DOHH2 (cell line): Measurements from ENCODE around the gene LARGE1.

Experiments
- H3F3A ChIP-seq: fragments of 200-600 bp; sonication (generic), shearing (Covaris generic); 2 replicates; pipeline ENCODE4 v1.6.0; 2016; ENCODE audit warnings: antibody characterized with exemption, mild to moderate bottlenecking; ENCODE audit not compliant: control insufficient read depth, insufficient read depth
- H3K27ac ChIP-seq: fragments of 200-600 bp; sonication (generic); 2 replicates; pipeline ENCODE4 v1.5.1; 2014; ENCODE audit warnings: low read depth, mild to moderate bottlenecking, low read length, moderate library complexity
- H3K27me3 ChIP-seq: fragments of 200-600 bp; sonication (generic); 2 replicates; pipeline ENCODE4 v1.6.1; 2014; ENCODE audit warnings: mild to moderate bottlenecking, low read length, mixed read lengths; ENCODE audit not compliant: control insufficient read depth
- H3K36me3 ChIP-seq: fragments of 200-600 bp; sonication (generic); 2 replicates; pipeline ENCODE4 v1.6.1; 2014; ENCODE audit warnings: mild to moderate bottlenecking, low read length, moderate library complexity, mixed read lengths; ENCODE audit not compliant: control insufficient read depth
- H3K4me1 ChIP-seq: fragments of 200-600 bp; sonication (generic); 2 replicates; pipeline ENCODE4 v1.6.1; 2014; ENCODE audit warnings: mild to moderate bottlenecking, low read length, mixed read lengths; ENCODE audit not compliant: control insufficient read depth
- H3K4me2 ChIP-seq: fragments of 200-600 bp; sonication (generic); 2 replicates; pipeline ENCODE4 v1.6.0; 2014; ENCODE audit warnings: mild to moderate bottlenecking, low read length, moderate library complexity
- H3K4me3 ChIP-seq: fragments of 200-600 bp; sonication (generic); 2 replicates; pipeline ENCODE4 v1.5.1; 2014; ENCODE audit warnings: mild to moderate bottlenecking, low read length, mixed read lengths
- H3K79me2 ChIP-seq: fragments of 200-600 bp; sonication (generic); 2 replicates; pipeline ENCODE4 v1.6.1; 2014; ENCODE audit warnings: mild to moderate bottlenecking, low read length, mixed read lengths; ENCODE audit not compliant: control insufficient read depth
- H3K9me2 ChIP-seq: fragments of 200-600 bp; sonication (generic); replicated peaks from 2 replicates; pipeline ENCODE4 v1.6.1; 2014; ENCODE audit warnings: mild to moderate bottlenecking, low read length, mixed read lengths; ENCODE audit not compliant: control insufficient read depth
- H3K9me3 ChIP-seq: fragments of 200-600 bp; sonication (generic); 2 replicates; pipeline ENCODE4 v1.6.1; 2014; ENCODE audit warnings: antibody characterized with exemption, low read length, mixed read lengths; ENCODE audit not compliant: control insufficient read depth, insufficient read depth
- H4K20me1 ChIP-seq: fragments of 200-600 bp; sonication (generic); 2 replicates; pipeline ENCODE4 v1.6.0; 2014; ENCODE audit warnings: low read depth, mild to moderate bottlenecking, antibody characterized with exemption, low read length, moderate library complexity; ENCODE audit not compliant: control insufficient read depth, insufficient read depth
- EZH2phosphoT487 ChIP-seq: fragments of 200-600 bp; sonication (generic); IDR thresholded peaks from 2 replicates; pipeline ENCODE4 v1.6.1; 2017; ENCODE audit warnings: borderline replicate concordance, mild to moderate bottlenecking, antibody characterized with exemption, low read length, moderate library complexity, mixed read lengths
- TF ChIP-seq, protein P1 (sequence below): fragments of 200-600 bp; sonication (generic); IDR thresholded peaks from one replicate; pipeline ENCODE4 v1.5.1; 2014; ENCODE audit warnings: antibody characterized with exemption, mild to moderate bottlenecking, low read depth, low read length; ENCODE audit not compliant: poor library complexity, severe bottlenecking

Gene LARGE1

DNA sequence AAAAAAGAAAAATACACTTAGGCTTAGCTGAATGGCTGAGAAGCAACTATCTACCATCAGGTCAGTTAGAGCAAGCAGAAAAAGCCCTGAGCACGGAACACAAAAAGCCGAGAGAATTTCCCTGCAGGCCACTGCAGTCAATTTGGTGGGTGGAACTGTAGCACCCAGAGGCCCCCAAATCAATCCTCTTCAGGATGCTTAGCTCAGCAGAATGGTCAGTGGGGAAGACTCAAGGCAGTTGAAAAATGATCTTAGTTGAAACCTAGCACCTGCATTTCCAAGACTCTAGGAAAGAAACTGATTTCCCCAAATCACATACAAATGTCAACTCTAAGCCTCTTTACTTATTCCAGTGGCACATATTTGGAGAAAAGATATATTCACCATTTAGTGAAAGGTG lies 534.7 kb downstream of the LARGE1 start:
- no peaks in the 10 kb centered on the region for H3K79me2 ChIP-seq
- TF ChIP-seq EZH2phosphoT487: no peak
- TF ChIP-seq, protein P1, sequence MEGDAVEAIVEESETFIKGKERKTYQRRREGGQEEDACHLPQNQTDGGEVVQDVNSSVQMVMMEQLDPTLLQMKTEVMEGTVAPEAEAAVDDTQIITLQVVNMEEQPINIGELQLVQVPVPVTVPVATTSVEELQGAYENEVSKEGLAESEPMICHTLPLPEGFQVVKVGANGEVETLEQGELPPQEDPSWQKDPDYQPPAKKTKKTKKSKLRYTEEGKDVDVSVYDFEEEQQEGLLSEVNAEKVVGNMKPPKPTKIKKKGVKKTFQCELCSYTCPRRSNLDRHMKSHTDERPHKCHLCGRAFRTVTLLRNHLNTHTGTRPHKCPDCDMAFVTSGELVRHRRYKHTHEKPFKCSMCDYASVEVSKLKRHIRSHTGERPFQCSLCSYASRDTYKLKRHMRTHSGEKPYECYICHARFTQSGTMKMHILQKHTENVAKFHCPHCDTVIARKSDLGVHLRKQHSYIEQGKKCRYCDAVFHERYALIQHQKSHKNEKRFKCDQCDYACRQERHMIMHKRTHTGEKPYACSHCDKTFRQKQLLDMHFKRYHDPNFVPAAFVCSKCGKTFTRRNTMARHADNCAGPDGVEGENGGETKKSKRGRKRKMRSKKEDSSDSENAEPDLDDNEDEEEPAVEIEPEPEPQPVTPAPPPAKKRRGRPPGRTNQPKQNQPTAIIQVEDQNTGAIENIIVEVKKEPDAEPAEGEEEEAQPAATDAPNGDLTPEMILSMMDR: no peak
- H3K4me3 ChIP-seq: no peak overlapping the region
- no peaks in the 10 kb centered on the region for H3K9me2 ChIP-seq
- H4K20me1 ChIP-seq: no peaks in the 10 kb centered on the region
- no peaks in the 10 kb centered on the region for H3K9me3 ChIP-seq
- H3F3A ChIP-seq: no peaks in the 10 kb centered on the region
- H3K4me2 ChIP-seq: no peak overlapping the region
- no peak overlapping the region for H3K27ac ChIP-seq
- H3K27me3 ChIP-seq: peaks cover 2% of the 10 kb centered on the region; the same call in 1 of the 2 replicates
- no peaks in the 10 kb centered on the region for H3K36me3 ChIP-seq
- H3K4me1 ChIP-seq: no peaks in the 10 kb centered on the region

DNA sequence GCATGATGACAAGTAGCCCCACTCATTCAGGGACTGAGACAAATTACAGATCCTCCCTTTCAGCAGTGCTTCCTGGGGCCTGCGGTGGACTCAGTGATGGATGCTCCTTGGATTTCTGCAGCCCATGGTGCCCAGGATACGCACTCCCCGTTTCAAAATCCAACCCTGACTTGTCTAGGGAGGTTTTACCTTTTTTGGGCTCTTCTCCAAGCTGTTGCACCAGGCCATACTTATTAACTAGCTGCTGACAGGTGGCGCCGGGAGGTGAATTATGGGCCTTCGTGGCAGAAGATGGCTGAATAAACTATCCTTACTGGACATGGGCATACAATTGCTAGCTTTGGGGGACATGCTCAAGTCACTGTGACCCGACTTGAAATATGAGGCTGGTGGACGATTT lies 537.8 kb downstream of the LARGE1 start:
- H3K9me3 ChIP-seq: no peaks in the 10 kb centered on the region
- H3F3A ChIP-seq: no peaks in the 10 kb centered on the region
- TF ChIP-seq, protein P1: no peak
- TF ChIP-seq EZH2phosphoT487: no peak
- H3K79me2 ChIP-seq: no peaks in the 10 kb centered on the region
- H3K4me1 ChIP-seq: no peaks in the 10 kb centered on the region
- H3K36me3 ChIP-seq: no peaks in the 10 kb centered on the region
- H3K27me3 ChIP-seq: no peaks in the 10 kb centered on the region
- H3K27ac ChIP-seq: no peak overlapping the region
- H3K4me3 ChIP-seq: no peak overlapping the region
- H3K9me2 ChIP-seq: no peaks in the 10 kb centered on the region
- no peak overlapping the region for H3K4me2 ChIP-seq
- H4K20me1 ChIP-seq: no peaks in the 10 kb centered on the region

DNA sequence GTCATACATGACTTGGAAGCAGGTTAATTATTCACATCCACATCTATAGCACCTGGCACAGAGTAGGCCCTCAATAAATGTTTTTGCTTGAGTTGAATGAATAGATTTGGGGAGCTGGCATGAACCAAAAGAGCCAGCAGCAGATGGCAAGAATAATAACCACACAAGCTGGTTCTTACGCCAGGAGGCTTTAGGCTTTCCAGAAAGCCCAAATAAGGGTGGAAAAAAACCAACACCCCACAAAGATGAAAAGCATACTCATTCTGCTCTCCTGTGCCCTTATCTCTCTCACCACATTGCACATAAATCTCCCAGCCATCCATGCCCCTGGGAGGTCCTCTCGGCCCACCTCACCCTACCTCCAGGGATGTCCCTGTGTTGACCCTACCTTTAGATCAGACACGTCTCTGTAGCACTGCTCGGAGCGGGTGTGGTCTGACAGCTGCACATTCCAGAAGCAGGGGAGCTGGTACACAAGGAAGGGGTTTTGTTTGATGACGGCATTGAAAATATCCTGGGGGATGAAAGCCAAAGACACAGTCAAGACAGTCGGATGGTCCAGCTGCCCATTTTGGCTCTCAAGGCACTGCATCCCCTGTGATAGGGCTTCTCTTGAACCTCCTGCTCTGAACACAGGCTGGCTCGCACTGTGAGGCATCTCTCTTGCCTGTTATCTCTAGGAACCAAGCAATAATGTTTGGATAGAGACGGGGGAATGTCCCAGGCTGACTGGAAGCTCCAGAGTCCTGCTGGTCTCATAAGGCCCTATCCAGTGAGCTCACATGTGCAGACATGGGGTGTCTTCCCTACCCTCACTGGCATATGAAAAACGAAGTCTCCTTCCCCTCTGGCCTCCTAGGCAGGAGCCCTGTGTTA lies 538.5 kb downstream of the LARGE1 start:
- Histone ChIP-seq H3K9me2 (no peaks in the 10 kb centered on the region), H3K27ac (no peak overlapping the region), H3K4me1 (no peaks in the 10 kb centered on the region), H3K4me3 (no peak overlapping the region), H3K9me3 (no peaks in the 10 kb centered on the region), H4K20me1 (no peaks in the 10 kb centered on the region), H3K79me2 (no peaks in the 10 kb centered on the region), H3F3A (no peaks in the 10 kb centered on the region), H3K36me3 (no peaks in the 10 kb centered on the region), H3K27me3 (no peaks in the 10 kb centered on the region), H3K4me2 (no peak overlapping the region)
- no peak for TF ChIP-seq EZH2phosphoT487
- TF ChIP-seq, protein P1: no peak
